HCT116 (cell line): ENCODE data around the gene LCN1. TPM values are rescaled to one million over a fixed set of nuclear protein-coding genes. Genes with fewer than 3 reads are reported as not detected.

ENCODE experiments used
- ATAC-seq: fragments of 200-7000 bp; cut with Tn5 transposase; 2 replicates; pipeline ENCODE4 v1.9.1; 2020; ENCODE audit warnings: mild to moderate bottlenecking, moderate library complexity
- BruUV-seq: library from RNA; stranded (reverse); fragments of 400-500 nt; replicated peaks from 2 replicates; lab custom pipeline; 2021; lab: Mats Ljungman, UMichigan
- CTCF ChIA-PET: fragments of 300-600 bp; sonication (Branson Sonifier 250); formaldehyde crosslinking; loops from one replicate; lab custom pipeline; 2021; ENCODE audit warnings: antibody characterized with exemption; lab: Charles Lee
- POLR2A ChIA-PET: fragments of 300-600, 350-600 bp; sonication (Branson Sonifier 250); formaldehyde crosslinking; loops from one replicate; lab custom pipeline; 2021; ENCODE audit warnings: antibody characterized with exemption; lab: Charles Lee
- RAD21 ChIA-PET, 2 experiments: fragments of 300-600 bp; sonication (Branson Sonifier 250); formaldehyde crosslinking; loops; one replicate each; lab custom pipeline; 2023; ENCODE audit warnings: low total read pairs in 2 of 2; ENCODE audit not compliant: uncharacterized antibody in 2 of 2, unreplicated experiment in 2 of 2, low non-redundant PET in 1 of 2; lab: Charles Lee
- DNase-seq: peaks from one replicate; pipeline ENCODE4 v3.0.0-alpha.2; 2010; ENCODE audit warnings: low read depth, low spot score
- H2AFZ ChIP-seq: fragments of 200-600 bp; shearing (Covaris generic), sonication (generic); 2 replicates; pipeline ENCODE4 v1.6.1; 2017; ENCODE audit warnings: low read depth, mixed run types, mixed read lengths, antibody characterized with exemption, low read length; ENCODE audit not compliant: poor library complexity, severe bottlenecking
- H3K27ac ChIP-seq: 2 replicates; pipeline ENCODE4 v1.5.1; 2012; ENCODE audit warnings: low read depth, low read length
- H3K27me3 ChIP-seq: fragments of 200-600 bp; sonication (generic); 2 replicates; pipeline ENCODE4 v1.6.1; 2016; ENCODE audit warnings: mixed run types, low read length, mixed read lengths; ENCODE audit not compliant: insufficient read depth
- H3K36me3 ChIP-seq, 2 experiments: fragments of 200-500 bp in 1 of 2; fragments of 200-600 bp in 1 of 2; sonication (Bioruptor generic) in 1 of 2; sonication (generic) in 1 of 2; 2 replicates each; pipeline versions ENCODE4 v1.5.1 to v1.6.1; 2014 to 2016; ENCODE audit warnings: low read length in 2 of 2, inconsistent platforms in 1 of 2, mixed read lengths in 1 of 2, mixed run types in 1 of 2; ENCODE audit not compliant: insufficient read depth in 2 of 2, control insufficient read depth in 1 of 2
- H3K4me1 ChIP-seq, 2 experiments: fragments of 200-600 bp in 1 of 2; sonication (generic) in 1 of 2; 2 replicates each; pipeline versions ENCODE4 v1.5.1 to v1.6.1; 2012 to 2017; ENCODE audit warnings: low read length in 2 of 2, inconsistent platforms in 1 of 2, mild to moderate bottlenecking in 1 of 2, mixed read lengths in 1 of 2, mixed run types in 1 of 2, moderate library complexity in 1 of 2; ENCODE audit not compliant: insufficient read depth in 2 of 2, control insufficient read depth in 1 of 2
- H3K4me2 ChIP-seq: fragments of 200-600 bp; sonication (generic); 2 replicates; pipeline ENCODE4 v1.6.1; 2017; ENCODE audit warnings: mixed run types, low read length, mixed read lengths
- H3K4me3 ChIP-seq, 2 experiments: fragments of 200-600 bp in 1 of 2; sonication (generic) in 1 of 2; replicated peaks in 1 of 2; 2 replicates each; pipeline ENCODE4 v1.5.1; 2011 to 2016; ENCODE audit warnings: low read length in 2 of 2, control low read depth in 1 of 2, low read depth in 1 of 2, mild to moderate bottlenecking in 1 of 2, mixed read lengths in 1 of 2, mixed run types in 1 of 2
- H3K79me2 ChIP-seq: fragments of 200-600 bp; sonication (generic); 2 replicates; pipeline ENCODE4 v1.6.1; 2017; ENCODE audit warnings: mild to moderate bottlenecking, mixed run types, low read length, moderate library complexity, mixed read lengths; ENCODE audit not compliant: insufficient read depth
- H3K9ac ChIP-seq: fragments of 200-600 bp; sonication (generic); 2 replicates; pipeline ENCODE4 v1.6.1; 2016; ENCODE audit warnings: low read length, mixed read lengths
- H3K9me2 ChIP-seq: fragments of 200-600 bp; sonication (generic), shearing (Covaris generic); 2 replicates; pipeline ENCODE4 v1.6.1; 2017; ENCODE audit warnings: mixed run types, mild to moderate bottlenecking, moderate library complexity; ENCODE audit not compliant: insufficient read depth
- H3K9me3 ChIP-seq, 2 experiments: fragments of 200-500 bp in 1 of 2; fragments of 200-600 bp in 1 of 2; sonication (Bioruptor generic) in 1 of 2; sonication (generic) in 1 of 2; 2 replicates each; pipeline ENCODE4 v1.6.1; 2014 to 2017; ENCODE audit warnings: low read length in 2 of 2, mixed read lengths in 2 of 2, inconsistent platforms in 1 of 2, low read depth in 1 of 2, mild to moderate bottlenecking in 1 of 2, mixed run types in 1 of 2, moderate library complexity in 1 of 2; ENCODE audit not compliant: control insufficient read depth in 1 of 2, insufficient read depth in 1 of 2
- H4K20me1 ChIP-seq: fragments of 200-600 bp; sonication (generic), shearing (Covaris generic); 2 replicates; pipeline ENCODE4 v1.6.1; 2017; ENCODE audit warnings: mixed run types, mild to moderate bottlenecking, moderate library complexity; ENCODE audit not compliant: insufficient read depth
- CBX3 ChIP-seq: IDR thresholded peaks from 2 replicates; pipeline ENCODE4 v1.6.1; 2012; ENCODE audit warnings: low read depth
- CEBPB ChIP-seq: IDR thresholded peaks from 2 replicates; pipeline ENCODE4 v1.6.1; 2012; ENCODE audit warnings: low read depth
- CTCF ChIP-seq, 3 experiments: fragments of 200-600 bp in 1 of 3; sonication (generic) in 1 of 3; IDR thresholded peaks in 2 of 3; conservative IDR thresholded peaks in 1 of 3; 2 replicates each; pipeline ENCODE4 v1.5.1; 2012 to 2017; ENCODE audit warnings: low read depth in 2 of 3, low read length in 2 of 3, antibody characterized with exemption in 1 of 3, borderline replicate concordance in 1 of 3, control low read depth in 1 of 3, mild to moderate bottlenecking in 1 of 3, mixed read lengths in 1 of 3, mixed run types in 1 of 3, moderate library complexity in 1 of 3; ENCODE audit not compliant: insufficient read depth in 1 of 3
- EGR1 ChIP-seq: IDR thresholded peaks from 2 replicates; pipeline ENCODE4 v1.6.1; 2012; ENCODE audit warnings: low read depth
- MAX ChIP-seq: IDR thresholded peaks from 2 replicates; pipeline ENCODE4 v1.6.1; 2012
- POLR2A ChIP-seq: IDR thresholded peaks from 2 replicates; pipeline ENCODE4 v1.7.0; 2011; ENCODE audit warnings: borderline replicate concordance; ENCODE audit not compliant: insufficient read depth, insufficient read length; ENCODE audit errors: extremely low read depth
- POLR2AphosphoS5 ChIP-seq: IDR thresholded peaks from 2 replicates; pipeline ENCODE4 v1.6.1; 2011; ENCODE audit warnings: mild to moderate bottlenecking, low read depth, low read length, moderate library complexity
- SP1 ChIP-seq: IDR thresholded peaks from 2 replicates; pipeline ENCODE4 v1.6.1; 2012; ENCODE audit warnings: low read depth
- SRF ChIP-seq: IDR thresholded peaks from 2 replicates; pipeline ENCODE4 v1.6.1; 2012; ENCODE audit warnings: low read depth
- YY1 ChIP-seq: IDR thresholded peaks from 2 replicates; pipeline ENCODE4 v1.6.1; 2011; ENCODE audit warnings: low read length, low read depth, moderate library complexity, mild to moderate bottlenecking; ENCODE audit not compliant: insufficient replicate concordance; ENCODE audit errors: extremely low read depth
- ZFX ChIP-seq: fragments of 450-650 bp; IDR thresholded peaks from 2 replicates; pipeline ENCODE4 v1.6.1; 2017
- intact Hi-C: fragments of 100-400 bp; cut with micrococcal nuclease; formaldehyde crosslinking; loops from 2 replicates; pipeline ENCODE4 v1.10.0; 2022
- total RNA-seq: library from RNA; stranded (reverse); gene quantifications from one replicate; pipeline ENCODE4 v1.2.1, GENCODE V29; 2021; ENCODE audit not compliant: unreplicated experiment

Gene LCN1
- total RNA-seq, 1 experiment from 2014 or later, result not detected

- POLR2A ChIA-PET, result no interaction called here
- Histone ChIP-seq H3K4me1 (peaks cover 0 to 3% of the 10 kb centered on the region in 2 experiments; a peak in 2 of 4 replicates), H3K9ac (no peak overlapping the region), H4K20me1 (no peaks in the 10 kb centered on the region), H3K4me2 (no peak overlapping the region), H2AFZ (no peak overlapping the region), H3K27me3 (no peaks in the 10 kb centered on the region), H3K79me2 (no peaks in the 10 kb centered on the region), H3K4me3 (no peak overlapping the region), H3K27ac (no peak overlapping the region), H3K36me3 (no peaks in the 10 kb centered on the region), H3K9me3 (no peaks in the 10 kb centered on the region), H3K9me2 (no peaks in the 10 kb centered on the region)
- no TSS peak for BruUV-seq
- RAD21 ChIA-PET, result no interaction called here
- no peak for ATAC-seq
- intact Hi-C loops, result no loop called here
- DNase-seq, result no peak
- CTCF ChIA-PET, result no interaction called here
- TF ChIP-seq CBX3, result no peak
- TF ChIP-seq SRF, result no peak
- no peak for TF ChIP-seq MAX
- TF ChIP-seq CEBPB, result no peak
- no peak for TF ChIP-seq CTCF (IDR thresholded peaks at IDR 0.05 in 2 of 3, conservative IDR thresholded peaks at IDR 0.05 in 1 of 3; ENCODE audit: borderline replicate concordance in 1 of 3, insufficient read depth in 1 of 3, low read depth in 2 of 3, low read length in 2 of 3)
- TF ChIP-seq POLR2AphosphoS5, result no peak
- no peak for TF ChIP-seq POLR2A
- no peak for TF ChIP-seq ZFX
- TF ChIP-seq EGR1, result no peak
- no peak for TF ChIP-seq YY1
- TF ChIP-seq SP1, result no peak
Observed at GRCh38 chr9:135521608-135522095, 412 bp downstream of the LCN1 start.
